ENCODE data around the gene C4BPB. TPM values are rescaled to one million over a fixed set of nuclear protein-coding genes. Genes with fewer than 3 reads are reported as not detected.

Gene C4BPB
- total RNA-seq, 3 donors from 2014 or later (not counting 1 experiment from before 2014, with no cell fraction given), result not detected

DNA sequence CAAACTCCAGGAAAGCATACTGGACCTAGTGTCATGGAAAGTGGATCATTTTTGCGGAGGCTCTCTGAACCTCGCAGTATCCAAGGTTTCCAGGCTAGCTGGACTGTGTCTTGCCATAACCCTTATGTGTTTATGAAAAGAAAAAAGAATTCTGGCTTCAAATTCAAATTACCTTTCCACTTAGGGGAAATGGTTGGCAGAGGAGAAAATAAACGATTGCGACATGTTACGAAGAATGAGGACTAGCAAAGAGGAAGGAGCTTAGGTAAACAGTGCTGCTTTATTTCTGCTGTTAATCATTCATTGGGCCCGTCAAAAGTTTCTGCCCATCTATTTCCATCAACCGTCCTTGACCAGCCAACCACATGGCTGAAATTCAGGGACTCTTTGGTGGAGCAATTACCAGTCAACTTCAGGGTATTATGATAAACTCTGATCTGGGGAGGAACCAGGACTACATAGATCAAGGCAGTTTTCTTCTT lies 15.3 kb downstream of the C4BPB start, which contains the start of gene C4BPA:
C4BPA (plus strand) TSS at position 342 of the 482 bp plus-strand sequence. CDS start 8,793 bp downstream, outside the sequence.
- Mint-ChIP-seq H3K36me3 (no peaks in the 10 kb centered on the region), H3K4me1 (no peaks in the 10 kb centered on the region), H3K27me3 (ENCODE audit: low read depth in 2 of 2) (peaks cover 27 to 47% of the 10 kb centered on the region in 2 donors), H3K9me3 (no peaks in the 10 kb centered on the region), H3K27ac (no peak within 1 kb of the TSS), H3K4me3 (no peak within 1 kb of the TSS)
- Histone ChIP-seq H3K36me3 (ENCODE audit: control insufficient read depth, insufficient read depth, low read length) (no peaks in the 10 kb centered on the region), H3K27ac (ENCODE audit: low read length) (no peak within 1 kb of the TSS), H3K4me1 (ENCODE audit: control insufficient read depth, insufficient read depth, low read length) (no peaks in the 10 kb centered on the region), H3K27me3 (ENCODE audit: control insufficient read depth, insufficient read depth, low read length) (no peaks in the 10 kb centered on the region), H3K9me3 (ENCODE audit: control insufficient read depth, insufficient read depth, low read length) (no peaks in the 10 kb centered on the region), H3K4me3 (ENCODE audit: low read length) (no peak within 1 kb of the TSS)
- intact Hi-C loops (cut with micrococcal nuclease), result no loop called here
- DNase-seq (no peak), ATAC-seq (no peak)
- TF ChIP-seq CTCF (IDR thresholded peaks at IDR 0.05), result no peak
- 81% methylated on average over 5 of the region's 7 CpGs for WGBS (ENCODE audit: insufficient coverage)

- intact Hi-C loops (cut with micrococcal nuclease), result no loop called here
- Histone ChIP-seq H3K36me3 (ENCODE audit: control insufficient read depth, insufficient read depth, low read length) (no peaks in the 10 kb centered on the region), H3K27ac (ENCODE audit: low read length) (no peak overlapping the region), H3K4me1 (ENCODE audit: control insufficient read depth, insufficient read depth, low read length) (no peaks in the 10 kb centered on the region), H3K9me3 (ENCODE audit: control insufficient read depth, insufficient read depth, low read length) (no peaks in the 10 kb centered on the region), H3K27me3 (ENCODE audit: control insufficient read depth, insufficient read depth, low read length) (no peaks in the 10 kb centered on the region), H3K4me3 (ENCODE audit: low read length) (no peak overlapping the region)
- DNase-seq, result no peak
- Mint-ChIP-seq H3K36me3 (no peaks in the 10 kb centered on the region), H3K27me3 (ENCODE audit: low read depth in 2 of 2) (peaks cover 27 to 48% of the 10 kb centered on the region in 2 donors), H3K9me3 (no peaks in the 10 kb centered on the region), H3K27ac (no peak overlapping the region), H3K4me3 (no peak overlapping the region), H3K4me1 (no peaks in the 10 kb centered on the region)
- TF ChIP-seq CTCF (IDR thresholded peaks at IDR 0.05), result no peak
- ATAC-seq, result no peak
- 93% methylated on average over 3 of the region's 3 CpGs for WGBS (ENCODE audit: insufficient coverage)
These were observed 20.3 kb downstream of the C4BPB start for GRCh38 chr1:207109004-207109403.

DNA sequence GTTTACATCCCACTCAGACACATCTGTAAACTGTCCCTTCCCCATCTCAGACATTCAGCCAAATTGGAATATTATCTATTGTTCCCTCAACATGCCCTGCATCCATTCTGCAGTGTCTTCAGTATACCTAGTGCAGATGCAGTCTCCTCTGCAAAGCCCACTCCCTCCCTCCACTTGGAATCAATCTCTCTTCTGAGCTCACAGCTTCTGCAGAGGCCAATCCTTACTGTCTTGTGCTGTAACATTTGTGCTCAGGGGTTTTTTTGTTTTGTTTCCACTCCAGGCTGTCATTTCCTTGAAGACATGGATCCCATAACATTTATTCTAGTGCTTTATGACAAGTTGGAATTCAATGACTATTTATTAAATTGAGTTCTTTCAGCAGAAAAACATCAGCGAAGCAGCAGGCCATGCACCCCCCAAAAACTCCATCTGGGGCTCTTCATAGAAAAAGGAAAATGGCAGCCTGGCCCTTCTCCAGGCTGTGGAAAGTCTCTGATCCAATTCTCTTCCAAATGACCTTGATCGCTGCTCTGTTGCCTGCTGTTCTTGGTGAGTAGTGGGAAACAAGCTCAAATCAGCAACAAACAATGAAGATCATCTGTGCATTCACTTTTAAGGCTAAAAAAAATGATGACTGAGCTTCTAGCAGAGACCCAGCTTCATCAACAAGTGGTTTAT lies 24.1 kb downstream of the C4BPB start:
- WGBS (ENCODE audit: insufficient coverage), result 79% methylated on average over 2 of the region's 2 CpGs

More for the DNA sequence above, 24.1 kb downstream of the C4BPB start:
- H3K36me3 ChIP-seq (ENCODE audit: control insufficient read depth, insufficient read depth, low read length), result no peaks in the 10 kb centered on the region
- no peaks in the 10 kb centered on the region for H3K4me1 ChIP-seq (ENCODE audit: control insufficient read depth, insufficient read depth, low read length)
- Mint-ChIP-seq H3K4me1 (no peaks in the 10 kb centered on the region), H3K27ac (no peak overlapping the region), H3K9me3 (no peaks in the 10 kb centered on the region), H3K36me3 (no peaks in the 10 kb centered on the region), H3K4me3 (no peak overlapping the region), H3K27me3 (ENCODE audit: low read depth in 2 of 2) (peaks cover 20 to 36% of the 10 kb centered on the region in 2 donors)
- no peak for ATAC-seq
- no peaks in the 10 kb centered on the region for H3K27me3 ChIP-seq (ENCODE audit: control insufficient read depth, insufficient read depth, low read length)
- no peak for TF ChIP-seq CTCF (IDR thresholded peaks at IDR 0.05)
- no peaks in the 10 kb centered on the region for H3K9me3 ChIP-seq (ENCODE audit: control insufficient read depth, insufficient read depth, low read length)
- H3K27ac ChIP-seq (ENCODE audit: low read length), result no peak overlapping the region
- intact Hi-C loops (cut with micrococcal nuclease), result no loop called here
- no peak overlapping the region for H3K4me3 ChIP-seq (ENCODE audit: low read length)
- no peak for DNase-seq
